ENCODE data around the gene ABCB8. TPM values are rescaled to one million over a fixed set of nuclear protein-coding genes. Genes with fewer than 3 reads are reported as not detected.
"Not testable (repeated sequence)": the region's sequence is repeated elsewhere in the genome, so short reads cannot be mapped to it uniquely, and the experiment has no call there.

ABCB8 gene
- total and polyA plus RNA-seq, 9 of the 15 experiments (the other 6 are each of a cell fraction or from before 2014, with no cell fraction given), result 7.6 to 106 (median 36.3) TPM

DNA sequence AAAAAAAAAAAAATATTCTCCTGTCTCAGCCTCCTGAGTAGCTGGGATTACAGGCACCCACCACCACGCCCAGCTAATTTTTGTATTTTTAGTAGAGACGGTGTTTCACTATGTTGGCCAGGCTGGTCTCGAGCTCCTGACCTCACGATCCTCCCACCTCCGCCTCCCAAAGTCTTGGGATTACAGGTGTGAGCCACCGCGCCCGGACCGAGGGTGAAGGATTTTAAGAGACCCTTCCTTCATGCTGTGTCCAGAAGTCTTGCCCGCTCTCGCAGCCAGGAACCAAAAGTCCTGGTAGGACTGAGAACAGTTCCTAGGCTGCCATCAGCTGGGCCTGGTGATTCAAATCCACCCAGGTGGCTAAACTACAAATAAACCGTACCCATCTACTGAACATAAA, 16.6 kb upstream of the ABCB8 start:
- TF ChIP-seq NONO (IDR thresholded peaks at IDR 0.05; ENCODE audit: low read depth in 2 of 2, low read length in 1 of 2), result 0 out of 4 replicates have a peak, but pooled peaks of 1 of the 2 experiments have one; percentile 2
- TF ChIP-seq LCOR (CRISPR knock-in tag; IDR thresholded peaks at IDR 0.05), result peak; percentile 53; the same call in 1 of the 2 replicates
- H3K9me1 ChIP-seq (ENCODE audit: control insufficient read depth, insufficient read depth, low read length); DNase-seq (ENCODE audit: extremely low read depth in 1 of 4, low spot score in 3 of 4); H3K27me3 ChIP-seq (ENCODE audit: control insufficient read depth in 2 of 2, insufficient read depth in 2 of 2, low read length in 2 of 2); ATAC-seq; BruUV-seq (replicated peaks); FAIRE-seq; in situ Hi-C loops (cut with MboI); H3K9me3 ChIP-seq (replicated peaks; ENCODE audit: control insufficient read depth, insufficient read depth, low read depth, low read length); H4K20me1 ChIP-seq (replicated peaks; ENCODE audit: control insufficient read depth, insufficient read depth, low read length): not testable (repeated sequence)
- POLR2A ChIA-PET, result interaction anchor here (0.6 to 8.4 kb wide), 4 partner anchors 12 to 95 kb away, joined by 3 to 146 read pairs (median 3); partner anchors contain the start of genes ABCB8 and ATG9B
- Histone ChIP-seq H3K4me3 (peak overlapping the region; percentile 27; the same call in 1 of the 2 replicates), H3K79me2 (ENCODE audit: control insufficient read depth, insufficient read depth, low read length) (peaks cover 45% of the 10 kb centered on the region), H3K27ac (ENCODE audit: extremely low read depth, low read depth, low read length) (peak overlapping the region; percentile 58), H3K9ac (ENCODE audit: insufficient read depth in 1 of 2, low read depth in 2 of 2, low read length in 2 of 2) (peak overlapping the region; percentile 69 to 77; a peak in 3 of 4 replicates), H3K36me3 (ENCODE audit: control insufficient read depth, insufficient read depth, low read length) (peaks cover 40% of the 10 kb centered on the region; the same call in 2 of the 3 replicates), H3K4me2 (ENCODE audit: insufficient read depth, low read length) (peak overlapping the region; percentile 69), H3K4me1 (replicated peaks in 1 of 2; ENCODE audit: control insufficient read depth in 2 of 2, insufficient read depth in 2 of 2, low read length in 2 of 2) (peaks cover 42 to 84% of the 10 kb centered on the region in 2 experiments), H2AFZ (ENCODE audit: low read depth, low read length) (peak overlapping the region; percentile 9)
- 52% methylated on average over 12 of the region's 12 CpGs for WGBS (ENCODE audit: insufficient coverage, low coverage, missing lambda C conversion rate)
- intact Hi-C loops (cut with micrococcal nuclease), result loop anchor here (10.0 kb wide), 1 partner anchor 163 kb away; no protein-coding TSS in a partner anchor
- CTCF ChIA-PET (ENCODE audit: low intra/inter-chr PET ratio), result interaction anchor here (1.4 to 1.6 kb wide), 2 partner anchors 10 to 100 kb away, joined by 4 to 5 read pairs; no protein-coding TSS in a partner anchor

DNA sequence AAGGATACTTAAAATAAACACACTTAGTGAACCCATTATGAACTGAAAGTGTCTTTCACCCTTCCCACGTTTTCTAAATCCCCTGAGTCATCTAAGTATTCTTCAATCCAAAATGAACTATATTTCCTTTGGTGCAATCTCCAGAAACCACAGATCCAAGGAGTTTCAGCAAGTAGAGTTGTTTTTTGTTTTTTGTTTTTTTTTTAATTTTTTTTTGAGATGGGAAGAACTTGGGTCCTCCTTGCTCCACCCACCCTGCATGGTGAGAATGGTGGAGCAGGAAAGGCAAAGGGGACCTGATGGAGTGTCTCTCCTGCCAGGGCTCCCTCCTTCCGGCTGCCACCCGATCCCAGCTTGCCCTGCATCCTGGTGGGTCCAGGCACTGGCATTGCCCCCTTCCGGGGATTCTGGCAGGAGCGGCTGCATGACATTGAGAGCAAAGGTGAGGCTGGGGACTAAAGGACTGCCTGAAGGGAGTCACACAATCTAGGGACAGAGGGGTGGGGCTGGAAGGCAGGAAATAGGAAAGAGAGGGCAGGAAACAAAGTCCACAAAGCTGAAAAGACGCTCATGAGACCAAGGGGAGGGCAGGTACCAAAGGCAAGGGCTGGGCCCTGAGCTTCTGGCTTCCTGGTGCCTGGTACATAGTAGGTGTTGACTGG, 16.1 kb upstream of the ABCB8 start:
- no peak for DNase-seq (ENCODE audit: extremely low read depth in 1 of 4, low spot score in 3 of 4)
- peak overlapping the region; percentile 77 to 83 for H3K9ac ChIP-seq (ENCODE audit: insufficient read depth in 1 of 2, low read depth in 2 of 2, low read length in 2 of 2)
- no peaks in the 10 kb centered on the region for H4K20me1 ChIP-seq (replicated peaks; ENCODE audit: control insufficient read depth, insufficient read depth, low read length)
- H3K4me3 ChIP-seq, result peak overlapping the region; percentile 27; the same call in 1 of the 2 replicates
- in situ Hi-C loops (cut with MboI) (no loop called here), intact Hi-C loops (cut with micrococcal nuclease) (loop anchor here (10.0 kb wide), 1 partner anchor 163 kb away; no protein-coding TSS in a partner anchor)
- H3K27me3 ChIP-seq (ENCODE audit: control insufficient read depth in 2 of 2, insufficient read depth in 2 of 2, low read length in 2 of 2), result no peaks in the 10 kb centered on the region; a peak in 1 of 5 replicates
- H3K79me2 ChIP-seq (ENCODE audit: control insufficient read depth, insufficient read depth, low read length), result peaks cover 45% of the 10 kb centered on the region
- peaks cover 40% of the 10 kb centered on the region; the same call in 2 of the 3 replicates for H3K36me3 ChIP-seq (ENCODE audit: control insufficient read depth, insufficient read depth, low read length)
- peak overlapping the region; percentile 9 for H2AFZ ChIP-seq (ENCODE audit: low read depth, low read length)
- H3K4me1 ChIP-seq (replicated peaks in 1 of 2; ENCODE audit: control insufficient read depth in 2 of 2, insufficient read depth in 2 of 2, low read length in 2 of 2), result peaks cover 40 to 84% of the 10 kb centered on the region in 2 experiments
- ATAC-seq, result no peak
- peak; percentile 71 for FAIRE-seq
- H3K4me2 ChIP-seq (ENCODE audit: insufficient read depth, low read length), result peak overlapping the region; percentile 69
- ChIA-PET CTCF (ENCODE audit: low intra/inter-chr PET ratio) (interaction anchor here (0.6 to 1.6 kb wide), 3 partner anchors 9 to 99 kb away, joined by 3 to 5 read pairs (median 4); no protein-coding TSS in a partner anchor), POLR2A (interaction anchor here (0.6 to 8.4 kb wide), 4 partner anchors 12 to 216 kb away, joined by 3 to 146 read pairs (median 4); partner anchors contain the start of genes ABCB8 and ATG9B)
- H3K9me1 ChIP-seq (ENCODE audit: control insufficient read depth, insufficient read depth, low read length), result no peaks in the 10 kb centered on the region
- no TSS peak for BruUV-seq (replicated peaks)
- 51% methylated on average over 6 of the region's 6 CpGs for WGBS (ENCODE audit: insufficient coverage, low coverage, missing lambda C conversion rate)
- H3K27ac ChIP-seq (ENCODE audit: extremely low read depth, low read depth, low read length), result peak overlapping the region; percentile 58
- no peaks in the 10 kb centered on the region for H3K9me3 ChIP-seq (replicated peaks; ENCODE audit: control insufficient read depth, insufficient read depth, low read depth, low read length)
- TF ChIP-seq SMARCA5 (IDR thresholded peaks at IDR 0.05) (peak; percentile 14; the same call in 1 of the 2 replicates), TRIM24 (IDR thresholded peaks at IDR 0.05) (no peak), ZNF197 (CRISPR knock-in tag; IDR thresholded peaks at IDR 0.05; ENCODE audit: low read depth) (no peak; the same call in 1 of the 2 replicates), TCFL5 (CRISPR knock-in tag; conservative IDR thresholded peaks at IDR 0.05) (no peak), DPF2 (IDR thresholded peaks at IDR 0.05) (peak; percentile 41; the same call in 1 of the 2 replicates), KLF13 (tag; IDR thresholded peaks at IDR 0.05; ENCODE audit: borderline replicate concordance, low read depth) (no peak), MIER1 (IDR thresholded peaks at IDR 0.05; ENCODE audit: low read depth) (no peak)
- TF ChIP-seq, protein P1, sequence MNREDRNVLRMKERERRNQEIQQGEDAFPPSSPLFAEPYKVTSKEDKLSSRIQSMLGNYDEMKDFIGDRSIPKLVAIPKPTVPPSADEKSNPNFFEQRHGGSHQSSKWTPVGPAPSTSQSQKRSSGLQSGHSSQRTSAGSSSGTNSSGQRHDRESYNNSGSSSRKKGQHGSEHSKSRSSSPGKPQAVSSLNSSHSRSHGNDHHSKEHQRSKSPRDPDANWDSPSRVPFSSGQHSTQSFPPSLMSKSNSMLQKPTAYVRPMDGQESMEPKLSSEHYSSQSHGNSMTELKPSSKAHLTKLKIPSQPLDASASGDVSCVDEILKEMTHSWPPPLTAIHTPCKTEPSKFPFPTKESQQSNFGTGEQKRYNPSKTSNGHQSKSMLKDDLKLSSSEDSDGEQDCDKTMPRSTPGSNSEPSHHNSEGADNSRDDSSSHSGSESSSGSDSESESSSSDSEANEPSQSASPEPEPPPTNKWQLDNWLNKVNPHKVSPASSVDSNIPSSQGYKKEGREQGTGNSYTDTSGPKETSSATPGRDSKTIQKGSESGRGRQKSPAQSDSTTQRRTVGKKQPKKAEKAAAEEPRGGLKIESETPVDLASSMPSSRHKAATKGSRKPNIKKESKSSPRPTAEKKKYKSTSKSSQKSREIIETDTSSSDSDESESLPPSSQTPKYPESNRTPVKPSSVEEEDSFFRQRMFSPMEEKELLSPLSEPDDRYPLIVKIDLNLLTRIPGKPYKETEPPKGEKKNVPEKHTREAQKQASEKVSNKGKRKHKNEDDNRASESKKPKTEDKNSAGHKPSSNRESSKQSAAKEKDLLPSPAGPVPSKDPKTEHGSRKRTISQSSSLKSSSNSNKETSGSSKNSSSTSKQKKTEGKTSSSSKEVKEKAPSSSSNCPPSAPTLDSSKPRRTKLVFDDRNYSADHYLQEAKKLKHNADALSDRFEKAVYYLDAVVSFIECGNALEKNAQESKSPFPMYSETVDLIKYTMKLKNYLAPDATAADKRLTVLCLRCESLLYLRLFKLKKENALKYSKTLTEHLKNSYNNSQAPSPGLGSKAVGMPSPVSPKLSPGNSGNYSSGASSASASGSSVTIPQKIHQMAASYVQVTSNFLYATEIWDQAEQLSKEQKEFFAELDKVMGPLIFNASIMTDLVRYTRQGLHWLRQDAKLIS (CRISPR knock-in tag; IDR thresholded peaks at IDR 0.05), result no peak

All from K562 (cell line).